HCT116 (cell line): ENCODE measurements around the gene NOTCH1. TPM values are rescaled to one million over a fixed set of nuclear protein-coding genes. Genes with fewer than 3 reads are reported as not detected.

Experiments
- ATAC-seq: fragments of 200-7000 bp; cut with Tn5 transposase; 2 replicates; pipeline ENCODE4 v1.9.1; 2020; ENCODE audit warnings: mild to moderate bottlenecking, moderate library complexity
- BruUV-seq: library from RNA; stranded (reverse); fragments of 400-500 nt; replicated peaks from 2 replicates; lab custom pipeline; 2021; lab: Mats Ljungman, UMichigan
- CTCF ChIA-PET: fragments of 300-600 bp; sonication (Branson Sonifier 250); formaldehyde crosslinking; loops from one replicate; lab custom pipeline; 2021; ENCODE audit warnings: antibody characterized with exemption; lab: Charles Lee
- POLR2A ChIA-PET: fragments of 300-600, 350-600 bp; sonication (Branson Sonifier 250); formaldehyde crosslinking; loops from one replicate; lab custom pipeline; 2021; ENCODE audit warnings: antibody characterized with exemption; lab: Charles Lee
- RAD21 ChIA-PET, 2 experiments: fragments of 300-600 bp; sonication (Branson Sonifier 250); formaldehyde crosslinking; loops; one replicate each; lab custom pipeline; 2023; ENCODE audit warnings: low total read pairs in 2 of 2; ENCODE audit not compliant: uncharacterized antibody in 2 of 2, unreplicated experiment in 2 of 2, low non-redundant PET in 1 of 2; lab: Charles Lee
- DNase-seq: peaks from one replicate; pipeline ENCODE4 v3.0.0-alpha.2; 2010; ENCODE audit warnings: low read depth, low spot score
- H2AFZ ChIP-seq: fragments of 200-600 bp; shearing (Covaris generic), sonication (generic); 2 replicates; pipeline ENCODE4 v1.6.1; 2017; ENCODE audit warnings: low read depth, mixed run types, mixed read lengths, antibody characterized with exemption, low read length; ENCODE audit not compliant: poor library complexity, severe bottlenecking
- H3K27ac ChIP-seq: 2 replicates; pipeline ENCODE4 v1.5.1; 2012; ENCODE audit warnings: low read depth, low read length
- H3K27me3 ChIP-seq: fragments of 200-600 bp; sonication (generic); 2 replicates; pipeline ENCODE4 v1.6.1; 2016; ENCODE audit warnings: mixed run types, low read length, mixed read lengths; ENCODE audit not compliant: insufficient read depth
- H3K36me3 ChIP-seq, 2 experiments: fragments of 200-500 bp in 1 of 2; fragments of 200-600 bp in 1 of 2; sonication (Bioruptor generic) in 1 of 2; sonication (generic) in 1 of 2; 2 replicates each; pipeline versions ENCODE4 v1.5.1 to v1.6.1; 2014 to 2016; ENCODE audit warnings: low read length in 2 of 2, inconsistent platforms in 1 of 2, mixed read lengths in 1 of 2, mixed run types in 1 of 2; ENCODE audit not compliant: insufficient read depth in 2 of 2, control insufficient read depth in 1 of 2
- H3K4me1 ChIP-seq, 2 experiments: fragments of 200-600 bp in 1 of 2; sonication (generic) in 1 of 2; 2 replicates each; pipeline versions ENCODE4 v1.5.1 to v1.6.1; 2012 to 2017; ENCODE audit warnings: low read length in 2 of 2, inconsistent platforms in 1 of 2, mild to moderate bottlenecking in 1 of 2, mixed read lengths in 1 of 2, mixed run types in 1 of 2, moderate library complexity in 1 of 2; ENCODE audit not compliant: insufficient read depth in 2 of 2, control insufficient read depth in 1 of 2
- H3K4me2 ChIP-seq: fragments of 200-600 bp; sonication (generic); 2 replicates; pipeline ENCODE4 v1.6.1; 2017; ENCODE audit warnings: mixed run types, low read length, mixed read lengths
- H3K4me3 ChIP-seq, 2 experiments: fragments of 200-600 bp in 1 of 2; sonication (generic) in 1 of 2; replicated peaks in 1 of 2; 2 replicates each; pipeline ENCODE4 v1.5.1; 2011 to 2016; ENCODE audit warnings: low read length in 2 of 2, control low read depth in 1 of 2, low read depth in 1 of 2, mild to moderate bottlenecking in 1 of 2, mixed read lengths in 1 of 2, mixed run types in 1 of 2
- H3K79me2 ChIP-seq: fragments of 200-600 bp; sonication (generic); 2 replicates; pipeline ENCODE4 v1.6.1; 2017; ENCODE audit warnings: mild to moderate bottlenecking, mixed run types, low read length, moderate library complexity, mixed read lengths; ENCODE audit not compliant: insufficient read depth
- H3K9ac ChIP-seq: fragments of 200-600 bp; sonication (generic); 2 replicates; pipeline ENCODE4 v1.6.1; 2016; ENCODE audit warnings: low read length, mixed read lengths
- H3K9me2 ChIP-seq: fragments of 200-600 bp; sonication (generic), shearing (Covaris generic); 2 replicates; pipeline ENCODE4 v1.6.1; 2017; ENCODE audit warnings: mixed run types, mild to moderate bottlenecking, moderate library complexity; ENCODE audit not compliant: insufficient read depth
- H3K9me3 ChIP-seq, 2 experiments: fragments of 200-500 bp in 1 of 2; fragments of 200-600 bp in 1 of 2; sonication (Bioruptor generic) in 1 of 2; sonication (generic) in 1 of 2; 2 replicates each; pipeline ENCODE4 v1.6.1; 2014 to 2017; ENCODE audit warnings: low read length in 2 of 2, mixed read lengths in 2 of 2, inconsistent platforms in 1 of 2, low read depth in 1 of 2, mild to moderate bottlenecking in 1 of 2, mixed run types in 1 of 2, moderate library complexity in 1 of 2; ENCODE audit not compliant: control insufficient read depth in 1 of 2, insufficient read depth in 1 of 2
- H4K20me1 ChIP-seq: fragments of 200-600 bp; sonication (generic), shearing (Covaris generic); 2 replicates; pipeline ENCODE4 v1.6.1; 2017; ENCODE audit warnings: mixed run types, mild to moderate bottlenecking, moderate library complexity; ENCODE audit not compliant: insufficient read depth
- CBX3 ChIP-seq: IDR thresholded peaks from 2 replicates; pipeline ENCODE4 v1.6.1; 2012; ENCODE audit warnings: low read depth
- EZH2phosphoT487 ChIP-seq: fragments of 200-600 bp; IDR thresholded peaks from 2 replicates; pipeline ENCODE4 v1.6.1; 2018; ENCODE audit warnings: antibody characterized with exemption, borderline replicate concordance
- JUND ChIP-seq: IDR thresholded peaks from 2 replicates; pipeline ENCODE4 v1.6.1; 2012
- POLR2AphosphoS5 ChIP-seq: IDR thresholded peaks from 2 replicates; pipeline ENCODE4 v1.6.1; 2011; ENCODE audit warnings: mild to moderate bottlenecking, low read depth, low read length, moderate library complexity
- REST ChIP-seq: IDR thresholded peaks from 2 replicates; pipeline ENCODE4 v1.6.1; 2012; ENCODE audit warnings: low read depth
- SIN3A ChIP-seq: IDR thresholded peaks from 2 replicates; pipeline ENCODE4 v1.6.1; 2012; ENCODE audit warnings: low read depth
- YY1 ChIP-seq: IDR thresholded peaks from 2 replicates; pipeline ENCODE4 v1.6.1; 2011; ENCODE audit warnings: low read length, low read depth, moderate library complexity, mild to moderate bottlenecking; ENCODE audit not compliant: insufficient replicate concordance; ENCODE audit errors: extremely low read depth
- ZFX ChIP-seq: fragments of 450-650 bp; IDR thresholded peaks from 2 replicates; pipeline ENCODE4 v1.6.1; 2017
- intact Hi-C: fragments of 100-400 bp; cut with micrococcal nuclease; formaldehyde crosslinking; loops from 2 replicates; pipeline ENCODE4 v1.10.0; 2022
- total RNA-seq: library from RNA; stranded (reverse); gene quantifications from one replicate; pipeline ENCODE4 v1.2.1, GENCODE V29; 2021; ENCODE audit not compliant: unreplicated experiment

The NOTCH1 gene
- total RNA-seq, 1 experiment from 2014 or later, result 36.2 TPM

- Histone ChIP-seq H3K9me2 (no peaks in the 10 kb centered on the region), H3K27ac (no peak overlapping the region), H4K20me1 (no peaks in the 10 kb centered on the region), H3K9me3 (no peaks in the 10 kb centered on the region), H2AFZ (no peak overlapping the region), H3K4me3 (no peak overlapping the region), H3K79me2 (no peaks in the 10 kb centered on the region), H3K36me3 (no peaks in the 10 kb centered on the region), H3K4me2 (no peak overlapping the region), H3K27me3 (no peaks in the 10 kb centered on the region), H3K4me1 (peaks cover 0 to 7% of the 10 kb centered on the region in 2 experiments; a peak in 3 of 4 replicates), H3K9ac (no peak overlapping the region)
- DNase-seq (no peak), ATAC-seq (no peak)
- CTCF ChIA-PET, result no interaction called here
- TF ChIP-seq REST (no peak), CBX3 (no peak), EZH2phosphoT487 (no peak), POLR2AphosphoS5 (no peak), SIN3A (no peak), JUND (no peak), ZFX (no peak), YY1 (no peak)
- RAD21 ChIA-PET, result no interaction called here
- intact Hi-C loops, result no loop called here
- POLR2A ChIA-PET, result no interaction called here
- BruUV-seq, result no TSS peak
These were observed 47.7 kb upstream of the NOTCH1 start for GRCh38 chr9:136593581-136593980.
